CD4-positive, alpha-beta memory T cell (primary cell): ENCODE measurements around the gene TMEM167B. TPM values are rescaled to one million over a fixed set of nuclear protein-coding genes. Genes with fewer than 3 reads are reported as not detected.
"Not testable (repeated sequence)": the region's sequence is repeated elsewhere in the genome, so short reads cannot be mapped to it uniquely, and the experiment has no call there.

Experiments
- CTCF ChIA-PET: fragments of 350-600 bp; sonication (Branson Sonifier 250); formaldehyde crosslinking; loops from one replicate; lab custom pipeline; 2021; ENCODE audit warnings: inconsistent platforms; ENCODE audit not compliant: partially characterized antibody; lab: Charles Lee
- POLR2A ChIA-PET: fragments of 350-600 bp; sonication (Branson Sonifier 250); formaldehyde crosslinking; loops from one replicate; lab custom pipeline; 2021; ENCODE audit not compliant: partially characterized antibody; lab: Charles Lee
- DNase-seq, 5 donors: peaks; one replicate each; pipeline versions ENCODE4 v3.0.0 to v3.0.0-alpha.2; 2020 to 2022; ENCODE audit warnings: mixed read lengths in 1 of 5
- H3K27ac ChIP-seq: one replicate; pipeline ENCODE4 v1.7.0; 2013; ENCODE audit warnings: low read depth, low read length
- H3K27me3 ChIP-seq: 2 replicates; pipeline ENCODE4 v1.7.0; 2013; ENCODE audit warnings: mild to moderate bottlenecking, low read length, moderate library complexity; ENCODE audit not compliant: insufficient read depth
- H3K36me3 ChIP-seq: 2 replicates; pipeline ENCODE4 v1.7.0; 2013; ENCODE audit warnings: mild to moderate bottlenecking, low read length, moderate library complexity; ENCODE audit not compliant: insufficient read depth
- H3K4me1 ChIP-seq: 2 replicates; pipeline ENCODE4 v1.7.0; 2013; ENCODE audit warnings: mild to moderate bottlenecking, low read length, moderate library complexity; ENCODE audit not compliant: insufficient read depth
- H3K4me3 ChIP-seq, 2 donors: one replicate each; pipeline ENCODE4 v1.7.0; 2013; ENCODE audit warnings: low read length in 2 of 2, mild to moderate bottlenecking in 1 of 2
- H3K9me3 ChIP-seq, 2 donors: one replicate each; pipeline ENCODE4 v1.7.0; 2013; ENCODE audit warnings: low read length in 2 of 2, control low read depth in 1 of 2; ENCODE audit not compliant: control insufficient read depth in 1 of 2
- H3K27ac Mint-ChIP-seq, 7 donors: one replicate each; pipeline ENCODE4 v1.8.0; 2020 to 2021; ENCODE audit warnings: mixed read lengths in 7 of 7, mild to moderate bottlenecking in 6 of 7, inconsistent platforms in 3 of 7, moderate library complexity in 3 of 7
- H3K27me3 Mint-ChIP-seq, 2 donors: one replicate each; pipeline ENCODE4 v1.8.0; 2020 to 2021; ENCODE audit warnings: mixed read lengths in 2 of 2
- H3K36me3 Mint-ChIP-seq, 2 donors: one replicate each; pipeline ENCODE4 v1.8.0; 2020 to 2021; ENCODE audit warnings: mixed read lengths in 2 of 2, inconsistent platforms in 1 of 2, mild to moderate bottlenecking in 1 of 2
- H3K4me1 Mint-ChIP-seq, 4 donors: one replicate each; pipeline ENCODE4 v1.8.0; 2020 to 2021; ENCODE audit warnings: mixed read lengths in 4 of 4, mild to moderate bottlenecking in 1 of 4
- H3K4me3 Mint-ChIP-seq, 8 donors: one replicate each; pipeline ENCODE4 v1.8.0; 2020 to 2021; ENCODE audit warnings: mixed read lengths in 8 of 8, mild to moderate bottlenecking in 7 of 8, moderate library complexity in 6 of 8, inconsistent platforms in 3 of 8
- H3K9me3 Mint-ChIP-seq, 8 donors: one replicate each; pipeline ENCODE4 v1.8.0; 2020 to 2021; ENCODE audit warnings: mixed read lengths in 8 of 8, mild to moderate bottlenecking in 5 of 8, inconsistent platforms in 3 of 8, moderate library complexity in 1 of 8
- intact Hi-C: fragments of 100-400 bp; cut with micrococcal nuclease; formaldehyde crosslinking; loops from one replicate; pipeline ENCODE4 v1.15.1; 2023
- polyA plus RNA-seq, 2 donors: library from polyadenylated mRNA; unstranded; fragments of 300-500 nt; fragmentation: Illumina TruSeq; gene quantifications; one replicate each; pipeline ENCODE4 v1.2.3, GENCODE V29; 2021
- total RNA-seq, 2 experiments: library from RNA; stranded (reverse); gene quantifications; one replicate each; pipeline ENCODE4 v1.2.3, GENCODE V29; 2021

TMEM167B gene
- total and polyA plus RNA-seq, 4 experiments from 2014 or later: 38.8 to 47.9 (median 42.2) TPM

- DNase-seq: no peak
- H3K27me3 ChIP-seq: no peaks in the 10 kb centered on the region
- no peaks in the 10 kb centered on the region for H3K36me3 Mint-ChIP-seq
- ChIA-PET CTCF (no interaction called here), POLR2A (no interaction called here)
- no peaks in the 10 kb centered on the region for H3K4me1 ChIP-seq
- H3K9me3 Mint-ChIP-seq: no peaks in the 10 kb centered on the region
- H3K36me3 ChIP-seq: no peaks in the 10 kb centered on the region
- intact Hi-C loops: no loop called here
- no peak overlapping the region for H3K27ac ChIP-seq
- H3K27ac Mint-ChIP-seq: no peak overlapping the region
- no peak overlapping the region for H3K4me3 ChIP-seq
- H3K4me3 Mint-ChIP-seq: no peak overlapping the region
- H3K27me3 Mint-ChIP-seq: peaks cover 0 to 1% of the 10 kb centered on the region in 2 donors
- H3K4me1 Mint-ChIP-seq: no peaks in the 10 kb centered on the region
- no peaks in the 10 kb centered on the region for H3K9me3 ChIP-seq
These were observed 42.2 kb upstream of the TMEM167B start for GRCh38 chr1:109048335-109048734.

- Mint-ChIP-seq H3K4me1 (no peaks in the 10 kb centered on the region), H3K27ac (no peak overlapping the region), H3K4me3 (no peak overlapping the region), H3K9me3 (no peaks in the 10 kb centered on the region), H3K27me3 (peaks cover 0 to 1% of the 10 kb centered on the region in 2 donors), H3K36me3 (no peaks in the 10 kb centered on the region)
- ChIA-PET POLR2A (no interaction called here), CTCF (no interaction called here)
- no peaks in the 10 kb centered on the region for H3K36me3 ChIP-seq
- intact Hi-C loops: no loop called here
- H3K4me3 ChIP-seq: no peak overlapping the region
- DNase-seq: no peak
- H3K9me3 ChIP-seq: no peaks in the 10 kb centered on the region
- no peak overlapping the region for H3K27ac ChIP-seq
- H3K4me1 ChIP-seq: no peaks in the 10 kb centered on the region
- H3K27me3 ChIP-seq: no peaks in the 10 kb centered on the region
These were observed 40.2 kb upstream of the TMEM167B start for GRCh38 chr1:109050228-109050995.

- DNase-seq, H3K4me3 Mint-ChIP-seq, H3K9me3 Mint-ChIP-seq, H3K4me1 Mint-ChIP-seq, intact Hi-C loops, POLR2A ChIA-PET, H3K27me3 Mint-ChIP-seq, H3K36me3 ChIP-seq, CTCF ChIA-PET, H3K4me3 ChIP-seq, H3K27me3 ChIP-seq, H3K36me3 Mint-ChIP-seq, H3K9me3 ChIP-seq, H3K4me1 ChIP-seq, H3K27ac ChIP-seq, H3K27ac Mint-ChIP-seq: not testable (repeated sequence)
These were observed 38.4 kb upstream of the TMEM167B start for GRCh38 chr1:109052145-109052544.

- CTCF ChIA-PET: no interaction called here
- Mint-ChIP-seq H3K9me3 (no peaks in the 10 kb centered on the region), H3K27me3 (no peaks in the 10 kb centered on the region), H3K4me3 (no peak overlapping the region), H3K27ac (no peak overlapping the region), H3K4me1 (no peaks in the 10 kb centered on the region), H3K36me3 (no peaks in the 10 kb centered on the region)
- POLR2A ChIA-PET: no interaction called here
- Histone ChIP-seq H3K4me3 (no peak overlapping the region), H3K27ac (no peak overlapping the region), H3K36me3 (no peaks in the 10 kb centered on the region), H3K9me3 (no peaks in the 10 kb centered on the region), H3K4me1 (no peaks in the 10 kb centered on the region), H3K27me3 (no peaks in the 10 kb centered on the region)
- DNase-seq: no peak
- intact Hi-C loops: no loop called here
These were observed 34.5 kb upstream of the TMEM167B start for GRCh38 chr1:109056064-109056463.

- intact Hi-C loops: no loop called here
- H3K4me3 ChIP-seq: no peak overlapping the region
- no peak for DNase-seq
- POLR2A ChIA-PET: no interaction called here
- H3K4me3 Mint-ChIP-seq: no peak overlapping the region
- H3K27me3 Mint-ChIP-seq: no peaks in the 10 kb centered on the region
- CTCF ChIA-PET: no interaction called here
- H3K27ac Mint-ChIP-seq: no peak overlapping the region
- no peaks in the 10 kb centered on the region for H3K9me3 Mint-ChIP-seq
- peaks cover 4 to 7% of the 10 kb centered on the region in 2 donors for H3K36me3 Mint-ChIP-seq
- no peaks in the 10 kb centered on the region for H3K36me3 ChIP-seq
- H3K27me3 ChIP-seq: no peaks in the 10 kb centered on the region
- no peaks in the 10 kb centered on the region for H3K4me1 ChIP-seq
- H3K4me1 Mint-ChIP-seq: no peaks in the 10 kb centered on the region
- no peak overlapping the region for H3K27ac ChIP-seq
- H3K9me3 ChIP-seq: no peaks in the 10 kb centered on the region
These were observed 31.5 kb upstream of the TMEM167B start for GRCh38 chr1:109059026-109059425.

GRCh38 chr1:109060707-109061106, 29.9 kb upstream of the TMEM167B start:
- H3K9me3 ChIP-seq: no peaks in the 10 kb centered on the region
- no peaks in the 10 kb centered on the region for H3K27me3 ChIP-seq
- peaks cover 4% of the 10 kb centered on the region for H3K36me3 ChIP-seq
- no peak for DNase-seq
- Mint-ChIP-seq H3K27ac (no peak overlapping the region), H3K9me3 (no peaks in the 10 kb centered on the region), H3K4me3 (no peak overlapping the region), H3K4me1 (no peaks in the 10 kb centered on the region), H3K36me3 (peaks cover 15 to 16% of the 10 kb centered on the region in 2 donors), H3K27me3 (no peaks in the 10 kb centered on the region)
- no peaks in the 10 kb centered on the region for H3K4me1 ChIP-seq
- POLR2A ChIA-PET: no interaction called here
- no peak overlapping the region for H3K27ac ChIP-seq
- intact Hi-C loops: no loop called here
- H3K4me3 ChIP-seq: no peak overlapping the region
- CTCF ChIA-PET: interaction anchor here (0.8 kb wide), 1 partner anchor 233 kb away, joined by 3 read pairs; no protein-coding TSS in a partner anchor

- Mint-ChIP-seq H3K4me1 (no peaks in the 10 kb centered on the region), H3K4me3 (no peak overlapping the region), H3K36me3 (peaks cover 16 to 17% of the 10 kb centered on the region in 2 donors), H3K27ac (no peak overlapping the region), H3K27me3 (no peaks in the 10 kb centered on the region), H3K9me3 (no peaks in the 10 kb centered on the region)
- intact Hi-C loops: no loop called here
- Histone ChIP-seq H3K4me3 (no peak overlapping the region), H3K36me3 (peaks cover 4% of the 10 kb centered on the region), H3K9me3 (no peaks in the 10 kb centered on the region), H3K4me1 (no peaks in the 10 kb centered on the region), H3K27me3 (no peaks in the 10 kb centered on the region), H3K27ac (no peak overlapping the region)
- no peak for DNase-seq
- CTCF ChIA-PET: interaction anchor here (0.8 kb wide), 1 partner anchor 233 kb away, joined by 3 read pairs; no protein-coding TSS in a partner anchor
- POLR2A ChIA-PET: no interaction called here
These were observed 29.4 kb upstream of the TMEM167B start for GRCh38 chr1:109061183-109061582.
